Activated CD8-positive, alpha-beta memory T cell treated with anti-CD3 and anti-CD28 coated beads for 1 hour (primary cell): ENCODE data around the gene MPPED2.

Experiments
- DNase-seq, 2 donors: peaks; one replicate each; pipeline ENCODE4 v3.0.0-alpha.2; 2020; ENCODE audit warnings: low read depth in 1 of 2; ENCODE audit errors: extremely low read depth in 1 of 2

The MPPED2 gene

GRCh38 chr11:30368394-30368793 lies 217.8 kb downstream of the MPPED2 start:
- DNase-seq, result no peak

DNA sequence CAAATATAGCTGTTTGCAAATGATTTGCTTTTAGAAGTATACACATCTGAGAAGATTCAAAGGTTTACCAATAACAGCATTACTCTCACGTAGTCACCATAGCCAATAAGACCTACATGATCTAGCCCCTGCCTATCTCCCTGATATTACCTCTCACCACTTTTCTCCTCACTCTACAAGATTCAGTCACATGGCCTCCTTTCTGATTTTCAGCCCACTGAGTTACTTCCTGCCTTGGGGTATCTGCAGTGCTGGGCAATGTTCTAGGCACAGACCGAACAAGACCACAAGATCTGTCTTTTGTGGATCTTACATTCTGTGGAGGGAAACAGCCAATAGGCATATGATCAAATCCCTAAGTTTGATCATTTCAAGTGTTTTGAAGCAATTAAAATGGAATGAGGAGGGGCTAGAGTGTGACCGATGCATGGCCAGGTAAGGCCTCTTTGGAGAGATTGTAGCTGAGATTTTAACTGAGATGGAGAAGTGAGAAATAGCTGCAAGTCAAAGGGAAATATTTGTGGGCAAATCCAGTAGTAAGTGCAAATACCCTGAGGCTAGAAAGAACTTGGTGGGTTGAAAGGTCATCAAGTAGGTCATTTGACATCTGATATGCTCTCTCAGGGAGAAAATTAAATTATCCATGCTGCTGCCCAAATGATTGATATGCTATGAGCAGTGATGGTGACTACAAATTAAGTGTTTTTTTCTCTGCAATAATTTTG lies 220.2 kb downstream of the MPPED2 start:
- no peak for DNase-seq

DNA sequence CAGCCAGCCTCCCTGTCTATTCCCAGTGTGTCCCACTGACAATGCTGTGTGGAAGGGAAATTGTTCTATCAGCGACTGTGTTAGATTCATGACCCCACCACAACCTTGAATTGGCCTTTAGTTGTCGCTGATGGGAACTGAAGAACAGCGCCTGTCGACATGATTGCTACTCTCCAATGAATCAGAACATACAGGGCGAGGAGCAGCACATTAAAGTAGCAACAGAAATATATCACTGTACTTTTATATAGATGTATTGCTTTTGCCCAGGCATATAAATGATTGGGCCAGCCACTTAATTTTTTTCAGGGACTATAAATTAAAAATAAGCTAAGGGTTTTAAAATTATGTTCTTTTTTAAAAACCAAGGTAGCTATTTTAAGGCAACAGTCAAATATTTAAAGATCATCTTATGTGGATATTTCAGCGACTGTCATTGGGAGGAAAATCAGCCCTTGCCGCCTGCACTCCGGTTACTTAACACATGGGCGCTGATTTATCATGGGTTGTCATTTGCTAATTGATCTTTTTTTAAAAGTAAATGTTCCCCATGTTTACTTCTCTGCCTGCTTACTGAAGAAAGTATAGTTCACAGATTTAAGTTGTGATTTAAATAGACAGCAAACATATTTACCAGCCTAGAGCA lies 221.2 kb downstream of the MPPED2 start:
- no peak for DNase-seq

DNA sequence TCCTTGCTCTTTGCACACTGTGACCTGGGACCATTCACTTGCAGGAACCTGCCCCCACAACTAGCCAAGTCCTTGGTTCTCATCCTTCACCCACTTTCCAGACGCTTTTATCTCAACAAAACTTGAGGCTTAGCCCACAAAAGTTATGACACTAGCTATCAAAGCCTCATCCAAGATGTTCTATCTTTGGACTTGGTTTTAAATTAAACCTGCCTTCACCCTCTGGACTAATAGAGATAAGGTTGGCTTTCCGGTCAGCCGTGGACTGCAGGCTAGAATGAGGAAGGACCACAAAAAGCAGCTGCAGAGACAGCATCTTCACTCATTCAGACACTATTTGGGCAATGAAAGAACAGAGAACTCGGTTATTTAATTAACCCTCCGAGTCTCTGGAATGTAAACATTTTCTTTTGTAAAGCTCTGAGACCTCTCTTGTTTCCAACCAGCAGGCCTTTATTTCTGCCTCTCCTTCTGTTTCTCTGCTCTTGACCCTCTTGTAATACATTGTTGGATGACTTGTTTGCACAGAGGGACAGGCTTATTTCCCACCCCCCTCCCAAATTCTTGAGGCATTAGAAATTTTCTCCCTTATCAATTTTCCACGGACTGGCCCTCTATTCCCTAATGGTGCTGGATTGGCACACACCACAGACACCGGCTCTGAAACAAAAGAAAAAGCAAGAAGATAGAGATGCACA lies 221.9 kb downstream of the MPPED2 start:
- DNase-seq, result no peak

- DNase-seq, result no peak
Measured at GRCh38 chr11:30360741-30361140, 225.4 kb downstream of the MPPED2 start.
